Gastrocnemius medialis (tissue), 4 donors: Measurements from ENCODE around the gene GRPR. TPM values are rescaled to one million over a fixed set of nuclear protein-coding genes. Genes with fewer than 3 reads are reported as not detected.

Source experiments
- ATAC-seq, 2 donors: fragments of 150-250 bp; one replicate each; pipeline ENCODE4 v1.9.1; 2016
- DNase-seq, 2 donors: peaks; one replicate each; pipeline ENCODE4 v3.0.0-alpha.2; 2019
- H3K27ac ChIP-seq, 4 donors: fragments of 200-600 bp; sonication (generic); 1 replicate in 1 of 4; 2 replicates in 3 of 4; pipeline ENCODE4 v1.5.1; 2016 to 2018; ENCODE audit warnings: mild to moderate bottlenecking in 2 of 4, moderate library complexity in 1 of 4
- H3K27me3 ChIP-seq, 3 donors: fragments of 200-600 bp; sonication (generic) in 2 of 3; 1 replicate in 1 of 3; 2 replicates in 2 of 3; pipeline versions ENCODE4 v1.5.1 to v1.6.0; 2016 to 2019; ENCODE audit warnings: mild to moderate bottlenecking in 1 of 3, moderate library complexity in 1 of 3
- H3K36me3 ChIP-seq, 2 donors: fragments of 200-600 bp; sonication (generic) in 1 of 2; one replicate each; pipeline ENCODE4 v1.5.1; 2017 to 2018
- H3K4me1 ChIP-seq, 2 donors: fragments of 200-600 bp; sonication (generic) in 1 of 2; one replicate each; pipeline ENCODE4 v1.5.1; 2016 to 2017; ENCODE audit warnings: mild to moderate bottlenecking in 2 of 2
- H3K4me3 ChIP-seq, 4 donors: fragments of 200-600 bp; sonication (generic) in 3 of 4; 1 replicate in 1 of 4; 2 replicates in 3 of 4; pipeline ENCODE4 v1.5.1; 2016 to 2019; ENCODE audit warnings: mild to moderate bottlenecking in 2 of 4
- H3K9me3 ChIP-seq, 3 donors: fragments of 200-600 bp; sonication (generic) in 2 of 3; 1 replicate in 1 of 3; 2 replicates in 2 of 3; pipeline ENCODE4 v1.5.1; 2016 to 2019
- CTCF ChIP-seq, 5 experiments: fragments of 450-650 bp in 3 of 5; fragments of 200-600 bp in 2 of 5; sonication (generic) in 2 of 5; IDR thresholded peaks in 4 of 5; conservative IDR thresholded peaks in 1 of 5; 1 replicate in 4 of 5; 2 replicates in 1 of 5; pipeline ENCODE4 v1.5.1; 2016 to 2019; ENCODE audit warnings: antibody characterized with exemption in 5 of 5, mild to moderate bottlenecking in 3 of 5, moderate library complexity in 3 of 5
- POLR2A ChIP-seq, 2 donors: fragments of 450-650 bp; IDR thresholded peaks; one replicate each; pipeline ENCODE4 v1.6.1; 2017; ENCODE audit warnings: antibody characterized with exemption in 2 of 2, mild to moderate bottlenecking in 2 of 2, moderate library complexity in 2 of 2
- in situ Hi-C, 4 donors: fragments of 200-750 bp; cut with MboI; loops; one replicate each; pipeline versions ENCODE4 v1.15.0 to v1.8.0; 2017; ENCODE audit warnings: low sequenced_read_pairs in 4 of 4
- intact Hi-C: fragments of 100-400 bp; cut with DNase I; formaldehyde crosslinking; loops from one replicate; pipeline ENCODE4 v1.15.1; 2023; ENCODE audit warnings: low total_unique reads
- total RNA-seq, 4 donors: library from RNA; depleted of rRNA; stranded (reverse); fragments of >200 nt; gene quantifications; one replicate each; pipeline versions ENCODE4 v1.1.0 to v1.2.3, GENCODE V29; 2016

The GRPR gene
- total RNA-seq, 4 donors from 2014 or later: not detected

- in situ Hi-C loops: no loop called here
- ATAC-seq (no peak), DNase-seq (no peak)
- Histone ChIP-seq H3K4me1 (no peaks in the 10 kb centered on the region), H3K27ac (no peak overlapping the region), H3K27me3 (no peaks in the 10 kb centered on the region), H3K36me3 (no peaks in the 10 kb centered on the region), H3K9me3 (no peaks in the 10 kb centered on the region), H3K4me3 (no peak overlapping the region)
- TF ChIP-seq POLR2A (IDR thresholded peaks at IDR 0.05) (no peak), CTCF (IDR thresholded peaks at IDR 0.05 in 4 of 5, conservative IDR thresholded peaks at IDR 0.05 in 1 of 5) (no peak)
- intact Hi-C loops: no loop called here
These were observed 21.8 kb upstream of the GRPR start for GRCh38 chrX:16101581-16101980.

- DNase-seq (no peak), ATAC-seq (no peak)
- no peaks in the 10 kb centered on the region for H3K27me3 ChIP-seq
- no peak for TF ChIP-seq CTCF (IDR thresholded peaks at IDR 0.05 in 4 of 5, conservative IDR thresholded peaks at IDR 0.05 in 1 of 5)
- no peak for TF ChIP-seq POLR2A (IDR thresholded peaks at IDR 0.05)
- in situ Hi-C loops (no loop called here), intact Hi-C loops (no loop called here)
- H3K4me1 ChIP-seq: no peaks in the 10 kb centered on the region
- no peaks in the 10 kb centered on the region for H3K9me3 ChIP-seq
- no peak overlapping the region for H3K4me3 ChIP-seq
- H3K36me3 ChIP-seq: no peaks in the 10 kb centered on the region
- H3K27ac ChIP-seq: no peak overlapping the region
These were observed 19.7 kb upstream of the GRPR start for GRCh38 chrX:16103625-16104024.

- Histone ChIP-seq H3K4me1 (no peaks in the 10 kb centered on the region), H3K9me3 (no peaks in the 10 kb centered on the region), H3K27ac (no peak overlapping the region), H3K27me3 (no peaks in the 10 kb centered on the region), H3K36me3 (no peaks in the 10 kb centered on the region), H3K4me3 (no peak overlapping the region)
- intact Hi-C loops (no loop called here), in situ Hi-C loops (no loop called here)
- TF ChIP-seq POLR2A (IDR thresholded peaks at IDR 0.05) (no peak), CTCF (IDR thresholded peaks at IDR 0.05 in 4 of 5, conservative IDR thresholded peaks at IDR 0.05 in 1 of 5) (no peak)
- no peak for ATAC-seq
- DNase-seq: no peak
These were observed 10.9 kb upstream of the GRPR start for GRCh38 chrX:16112428-16112827.

- DNase-seq: no peak
- Histone ChIP-seq H3K4me3 (no peak overlapping the region), H3K27me3 (no peaks in the 10 kb centered on the region)
These were observed 9.3 kb upstream of the GRPR start for GRCh38 chrX:16113978-16114565.

More at GRCh38 chrX:16113978-16114565, 9.3 kb upstream of the GRPR start:
- peaks cover 0 to under 1% (median 0%) of the 10 kb centered on the region in 3 donors for H3K9me3 ChIP-seq
- H3K36me3 ChIP-seq: no peaks in the 10 kb centered on the region
- TF ChIP-seq POLR2A (IDR thresholded peaks at IDR 0.05): no peak
- no peak for TF ChIP-seq CTCF (IDR thresholded peaks at IDR 0.05 in 4 of 5, conservative IDR thresholded peaks at IDR 0.05 in 1 of 5)
- intact Hi-C loops: no loop called here
- no peak for ATAC-seq
- in situ Hi-C loops: no loop called here
- no peak overlapping the region for H3K27ac ChIP-seq
- H3K4me1 ChIP-seq: no peaks in the 10 kb centered on the region
